NCI-H774 (cell line): ENCODE measurements around the gene CNBD2.
"Not testable (repeated sequence)": the region's sequence is repeated elsewhere in the genome, so short reads cannot be mapped to it uniquely, and the experiment has no call there.

Experiments
- DNase-seq: peaks from one replicate; lab custom pipeline; 2025; lab: John Stamatoyannopoulos, UW

The CNBD2 gene

DNA sequence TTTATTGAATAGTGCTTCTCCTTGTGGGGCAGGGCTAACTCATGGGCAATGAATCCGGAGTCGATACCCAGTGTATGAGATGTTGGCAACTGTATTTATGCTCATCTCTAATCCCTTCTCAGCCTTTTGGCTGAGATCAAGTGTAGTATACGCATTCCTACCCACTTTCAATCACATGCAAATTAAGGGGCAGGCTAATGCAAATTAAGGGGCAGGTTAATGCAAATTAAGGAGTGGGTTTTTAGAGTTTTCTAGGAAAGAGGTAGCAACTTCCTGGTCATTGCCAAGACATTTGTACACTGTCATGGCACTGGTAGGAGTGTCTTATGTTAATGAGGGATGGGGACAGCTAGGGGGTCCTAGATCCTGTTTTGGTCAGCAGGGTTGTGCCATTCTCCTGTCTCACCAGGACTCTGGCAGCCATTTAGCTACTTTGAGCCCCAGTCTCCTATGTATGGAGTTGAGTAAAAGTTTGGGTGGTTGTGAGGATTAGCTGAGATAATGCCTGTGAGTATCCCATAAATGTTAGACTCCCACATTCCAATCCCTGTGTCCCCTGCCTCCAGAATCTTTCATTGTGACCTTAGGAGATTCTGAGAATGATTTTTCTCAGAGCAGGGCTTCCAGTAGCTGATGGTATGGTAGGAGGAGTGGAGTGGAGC lies at the start of gene CNBD2:
CNBD2 (plus strand) TSS at position 612 of the 662 bp plus-strand sequence. CDS start 173 bp downstream, outside the sequence.
- DNase-seq: no peak

DNA sequence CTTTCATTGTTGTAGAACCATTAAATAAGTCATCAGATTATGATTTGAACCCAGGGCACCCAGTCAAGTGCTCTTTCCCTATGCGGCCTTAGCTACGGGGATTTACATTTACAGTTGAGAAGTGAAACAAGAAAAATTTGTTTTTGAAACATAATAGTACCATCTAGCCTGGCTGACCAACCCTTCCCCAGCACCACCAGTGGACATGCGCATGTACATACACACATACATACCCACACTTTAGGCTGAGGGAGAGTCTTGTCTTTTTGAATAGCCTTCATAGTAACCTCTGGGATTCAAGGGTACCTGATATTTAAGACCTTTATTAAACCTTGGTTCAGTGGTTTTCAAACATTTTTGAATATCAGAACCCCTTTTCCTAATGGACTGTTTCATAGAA lies 47.9 kb upstream of the CNBD2 start:
- DNase-seq: no peak

DNA sequence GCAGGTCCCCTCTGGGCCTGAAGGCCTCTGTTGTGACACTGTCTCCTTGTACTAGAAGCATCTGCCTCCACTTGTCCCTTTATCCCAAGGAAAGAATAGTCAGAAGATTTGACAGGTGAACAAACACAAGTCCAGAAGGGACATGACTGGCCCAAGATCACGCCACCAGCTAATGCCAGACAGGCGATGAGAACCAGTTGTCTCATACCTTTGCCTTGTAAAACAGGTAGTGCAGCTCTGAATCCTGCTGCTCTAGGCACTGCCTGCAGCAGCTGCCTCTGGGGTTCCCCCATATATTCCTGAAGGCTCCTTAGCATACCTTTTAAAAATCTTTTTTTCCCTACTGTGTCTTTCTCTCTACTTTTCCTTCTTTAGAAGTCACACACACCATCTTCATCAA lies 39.1 kb upstream of the CNBD2 start:
- no peak for DNase-seq

DNA sequence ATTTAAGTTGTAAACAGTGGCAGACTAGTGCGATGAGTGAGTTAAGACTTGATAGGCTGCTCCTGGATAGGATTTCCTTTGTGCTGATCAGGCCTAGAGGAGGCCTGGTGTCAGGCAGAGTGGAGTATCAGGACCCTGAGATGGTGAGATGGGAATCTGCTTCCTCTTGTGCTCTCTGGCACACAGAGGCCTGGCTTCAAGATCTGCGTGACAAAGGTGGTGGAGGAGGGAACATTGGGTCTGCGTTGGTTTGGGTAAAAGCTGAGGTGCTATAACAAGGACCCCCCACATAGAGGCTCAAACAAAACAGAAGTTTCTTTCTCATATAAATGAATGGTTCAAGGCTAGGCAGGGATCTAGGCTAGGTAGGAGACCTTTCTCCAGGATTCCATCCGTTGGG lies 34.3 kb upstream of the CNBD2 start:
- no peak for DNase-seq

DNA sequence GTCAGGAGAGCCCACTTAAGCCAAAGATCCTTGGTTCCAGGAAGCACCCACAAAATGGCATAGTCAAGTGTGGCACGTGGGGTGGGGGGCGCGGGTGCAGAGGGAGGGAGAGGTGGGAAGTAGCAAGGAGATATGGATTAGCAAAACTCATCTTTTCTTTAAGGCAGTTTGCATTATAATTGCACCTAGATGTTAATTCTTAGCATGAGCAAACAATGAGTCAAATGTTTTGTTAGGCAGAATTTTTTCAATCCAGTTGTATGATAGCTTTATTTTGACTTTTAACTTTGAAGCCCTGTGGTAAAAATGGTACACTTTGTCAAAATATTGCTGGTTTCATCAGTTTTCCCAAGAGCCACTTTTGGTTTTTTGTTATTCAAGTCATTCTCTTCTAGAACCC lies 29.1 kb upstream of the CNBD2 start:
- DNase-seq: no peak

DNA sequence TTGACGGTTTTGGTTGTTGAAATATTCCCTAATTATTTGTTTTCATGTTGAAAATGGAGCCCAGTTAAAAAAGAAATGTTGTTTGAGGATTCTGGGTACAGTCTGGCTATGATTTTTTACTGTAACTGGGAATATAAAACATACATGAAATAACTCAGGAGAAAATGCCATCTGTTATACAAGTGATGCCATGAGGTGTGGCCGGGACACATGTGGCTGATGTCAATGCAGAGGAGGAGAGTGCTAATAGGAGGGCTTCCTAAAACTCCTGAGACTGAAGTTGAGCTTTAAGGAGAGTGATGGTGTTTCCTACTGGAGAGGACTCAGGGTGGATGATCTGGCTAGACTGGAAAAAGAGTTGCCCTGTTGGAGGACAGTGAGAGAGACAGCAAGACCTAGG lies 26.8 kb upstream of the CNBD2 start:
- no peak for DNase-seq

DNA sequence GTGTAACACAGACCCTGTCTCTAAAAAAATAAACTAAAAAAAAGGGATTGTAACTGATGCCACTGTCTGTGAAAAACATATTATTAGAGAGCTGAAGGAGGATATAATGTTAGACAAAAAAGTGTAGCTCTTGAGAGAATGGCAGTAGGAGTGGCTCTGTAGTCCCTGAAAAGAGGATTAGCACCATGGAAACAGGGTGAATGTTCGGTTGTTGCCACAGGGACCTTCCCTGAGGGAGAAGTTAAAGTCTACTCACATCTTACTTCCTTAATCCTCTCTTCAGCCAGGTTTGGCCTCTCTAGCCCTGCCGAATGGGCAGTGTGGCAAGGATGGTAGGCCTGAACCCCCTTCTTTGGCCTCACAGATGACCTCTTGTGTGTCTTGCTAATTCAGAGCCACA lies 26.1 kb upstream of the CNBD2 start:
- no peak for DNase-seq

DNA sequence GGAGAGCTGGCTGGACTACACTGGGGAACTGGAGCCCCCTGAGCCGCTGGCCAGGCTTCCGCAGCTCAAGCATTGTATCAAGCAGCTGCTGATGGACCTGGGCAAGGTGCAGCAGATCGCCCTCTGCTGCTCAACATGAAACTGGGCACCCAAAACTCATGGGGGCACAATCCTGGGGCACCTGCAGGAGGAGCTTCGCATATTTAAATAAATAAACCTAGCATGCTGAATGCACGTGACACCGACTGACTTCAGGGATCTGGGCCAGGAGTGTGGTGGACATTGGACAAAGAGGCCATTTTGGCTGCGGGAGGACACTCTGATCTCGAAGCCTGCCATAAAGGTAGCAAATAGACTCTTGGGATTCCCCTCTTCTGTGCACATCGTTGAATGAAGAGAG lies 20.9 kb upstream of the CNBD2 start:
- no peak for DNase-seq

DNA sequence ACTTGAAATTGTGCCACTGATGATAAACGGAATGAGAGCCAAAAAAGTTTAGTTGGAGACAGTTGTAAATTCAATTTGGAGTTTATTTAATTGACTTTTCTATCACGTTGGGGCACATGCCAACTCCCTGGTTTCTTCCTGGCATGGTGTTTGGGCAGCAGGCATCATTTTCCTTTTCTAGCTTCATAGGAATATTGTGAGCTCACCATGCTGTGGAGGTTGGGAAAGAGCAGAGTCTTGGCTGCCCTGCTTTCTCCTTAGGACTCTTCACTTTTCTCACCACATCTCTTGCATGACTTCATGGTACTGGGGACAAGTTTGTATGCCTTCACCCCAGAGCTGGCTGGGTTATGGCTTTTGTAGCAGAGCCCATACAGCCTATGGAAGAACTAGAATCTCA lies 20.5 kb upstream of the CNBD2 start:
- DNase-seq: no peak

DNA sequence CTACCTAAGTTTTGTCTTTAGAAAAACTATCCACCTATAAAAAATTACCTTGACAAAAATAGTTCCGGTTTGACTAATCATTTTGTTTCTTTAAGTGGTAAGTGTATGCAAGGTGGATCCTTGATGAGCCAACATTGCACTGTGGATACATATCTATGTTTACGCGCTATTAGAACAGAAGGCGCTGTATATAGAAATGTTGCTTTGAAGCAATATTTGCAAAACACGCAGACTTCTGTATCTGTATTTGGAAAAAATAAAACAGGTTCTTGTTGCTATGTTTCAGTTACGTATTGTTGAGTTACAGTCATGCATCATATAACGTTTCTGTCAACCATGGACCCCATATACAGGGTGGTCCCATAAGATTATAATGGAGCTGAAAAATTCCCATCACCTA lies 18.3 kb upstream of the CNBD2 start:
- no peak for DNase-seq

DNA sequence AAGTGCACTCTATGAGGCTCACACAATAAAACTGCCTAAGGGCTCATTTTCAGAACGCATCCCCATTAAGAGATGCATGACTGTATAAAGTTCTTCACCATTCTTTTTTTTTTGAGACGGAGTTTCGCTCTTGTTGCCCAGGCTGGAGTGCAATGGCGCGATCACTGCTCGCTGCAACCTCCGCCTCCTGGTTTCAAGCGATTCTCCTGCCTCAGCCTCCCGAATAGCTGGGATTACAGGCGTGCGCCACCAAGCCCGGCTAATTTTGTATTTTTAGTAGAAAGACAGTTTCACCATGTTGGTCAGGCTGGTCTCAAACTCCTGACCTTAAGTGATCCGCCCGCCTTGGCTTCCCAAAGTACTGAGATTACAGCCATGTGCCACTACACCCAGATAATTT lies 16.3 kb upstream of the CNBD2 start:
- DNase-seq: not testable (repeated sequence)

DNA sequence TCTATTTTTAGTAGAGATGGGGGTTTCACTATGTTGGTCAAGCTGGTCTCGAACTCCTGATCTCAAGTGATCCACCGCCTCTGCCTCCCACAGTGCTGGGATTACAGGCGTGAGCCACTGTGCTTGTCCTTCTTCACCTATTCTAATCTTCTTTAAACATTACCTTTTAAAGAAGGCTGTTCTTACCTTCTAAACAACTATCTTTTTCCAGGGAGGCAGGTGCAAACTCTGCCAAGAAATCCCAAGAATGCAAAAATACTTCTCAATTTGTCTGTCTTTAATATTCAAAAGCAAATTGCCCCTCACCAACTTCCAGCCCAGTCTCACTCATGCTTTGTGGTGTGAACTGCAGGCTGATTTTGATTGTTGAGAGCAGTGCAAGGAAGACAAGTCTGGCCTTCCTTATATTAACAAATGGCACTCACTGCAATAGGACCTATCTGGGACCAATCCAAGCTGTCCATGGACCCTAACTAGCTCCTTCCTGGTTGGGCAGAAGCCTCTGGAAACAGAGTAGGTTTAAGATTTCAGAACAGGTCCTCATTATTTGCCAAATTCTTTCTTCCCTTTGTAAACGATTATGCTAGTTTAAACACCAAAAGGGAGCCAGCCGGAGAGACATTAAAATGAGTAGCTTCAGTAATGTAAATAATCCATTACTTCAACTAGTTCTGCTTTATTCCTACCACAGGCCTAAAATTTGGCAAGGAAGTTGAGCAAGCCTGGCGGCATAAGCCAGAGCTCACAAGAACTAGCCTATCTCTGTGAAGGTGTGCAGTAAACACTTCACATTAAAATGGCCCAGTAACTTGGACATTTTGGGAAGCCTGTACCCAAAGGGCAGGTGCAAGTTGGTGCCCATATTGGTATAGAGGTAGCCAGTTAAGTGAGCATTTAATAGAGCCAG lies 15.7 kb upstream of the CNBD2 start:
- DNase-seq: no peak

DNA sequence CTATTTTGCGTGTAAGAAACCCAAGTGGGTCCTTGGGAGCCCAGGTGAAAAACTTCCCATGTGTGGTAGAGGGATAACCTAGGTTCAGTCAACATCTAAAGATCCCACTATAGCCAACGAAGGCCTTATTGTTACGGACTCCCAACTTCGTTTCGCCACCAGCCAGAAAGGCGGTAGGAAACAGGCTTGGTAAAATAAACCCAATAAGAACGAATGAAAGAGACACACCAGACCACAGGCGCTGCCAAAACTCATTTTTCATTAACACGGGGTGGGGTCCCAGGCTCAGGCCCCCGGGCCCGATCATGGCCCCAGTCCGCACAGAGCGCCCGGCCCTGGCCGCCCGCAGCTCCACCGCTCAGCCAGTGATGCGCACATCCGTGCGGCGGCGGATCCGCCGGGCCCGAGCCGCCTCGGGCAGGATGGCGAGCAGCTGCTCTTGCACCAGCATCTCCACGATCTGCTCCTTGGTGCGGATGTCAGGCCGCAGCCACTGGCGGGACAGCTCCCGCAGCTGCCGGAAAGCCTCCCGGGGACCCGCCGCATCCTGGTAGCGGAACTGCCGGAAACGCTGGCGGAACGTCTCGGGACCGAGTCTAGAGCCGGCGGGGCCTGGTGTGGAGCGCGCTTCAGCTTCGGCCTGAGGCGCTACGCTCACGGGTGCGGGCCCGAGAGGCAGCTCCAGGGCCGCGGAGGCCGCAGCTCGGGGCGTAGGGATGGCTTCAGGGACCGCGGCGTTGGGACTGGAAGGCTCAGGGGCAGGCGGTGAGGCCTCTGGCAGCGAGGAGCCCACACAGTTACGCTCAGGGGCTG lies 14.8 kb upstream of the CNBD2 start:
- DNase-seq: no peak

DNA sequence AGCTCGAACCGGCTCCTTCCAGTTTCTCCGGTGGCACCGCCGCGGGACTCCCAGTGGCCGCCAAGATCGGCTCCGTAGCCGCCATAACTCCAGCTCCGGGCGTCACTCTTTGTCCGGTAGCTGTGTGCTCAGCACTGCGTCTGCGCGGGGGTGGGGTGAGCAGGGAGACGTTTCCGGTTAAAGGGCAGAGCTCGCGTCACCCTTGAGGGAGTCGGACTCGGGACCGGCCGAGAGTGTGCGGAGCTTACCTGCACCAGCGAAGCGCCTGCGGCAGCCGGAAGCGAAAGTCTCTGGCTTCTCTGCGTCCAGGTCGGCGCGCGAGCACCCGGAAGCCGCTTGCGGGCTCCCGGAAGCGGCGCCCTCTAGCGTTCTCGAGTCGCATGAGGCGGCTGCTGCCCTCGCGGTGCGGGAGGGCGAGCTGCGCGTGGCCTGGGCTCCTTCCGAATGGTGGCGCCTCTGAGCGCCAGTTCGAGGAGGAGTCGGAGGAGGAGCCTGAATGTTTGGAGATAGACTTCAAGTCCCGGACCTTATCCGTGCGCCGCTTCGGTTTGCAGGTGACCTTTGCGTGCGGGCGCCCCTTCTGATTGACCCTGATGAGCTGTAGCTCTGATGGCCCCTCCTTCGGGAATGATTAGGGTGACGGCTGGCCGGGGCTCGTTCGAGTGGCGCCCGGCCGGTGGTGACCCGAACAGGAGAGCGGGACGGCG lies 14.0 kb upstream of the CNBD2 start, which contains the start of gene SCAND1:
SCAND1 (minus strand) TSS at position 303 of the 707 bp plus-strand sequence; CDS start at position 85, 218 bp downstream.
- DNase-seq: peak; percentile 96

DNA sequence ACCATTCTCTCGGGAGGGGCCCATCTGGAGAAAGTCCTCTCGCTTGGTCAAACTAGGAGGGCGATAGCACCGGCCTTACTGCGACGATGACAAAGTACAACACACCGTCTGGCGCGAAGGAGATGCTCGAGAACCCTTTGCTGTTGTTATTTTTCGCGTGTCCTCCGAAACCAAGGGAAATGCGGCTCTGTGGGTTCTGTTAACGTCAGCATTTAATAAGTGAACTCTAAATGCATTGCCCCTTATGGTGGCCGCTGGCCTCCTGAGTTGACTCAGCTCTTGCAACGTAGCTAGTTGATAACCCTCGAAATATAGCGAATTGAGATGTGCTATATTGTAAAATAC lies 13.5 kb upstream of the CNBD2 start:
- DNase-seq: no peak

DNA sequence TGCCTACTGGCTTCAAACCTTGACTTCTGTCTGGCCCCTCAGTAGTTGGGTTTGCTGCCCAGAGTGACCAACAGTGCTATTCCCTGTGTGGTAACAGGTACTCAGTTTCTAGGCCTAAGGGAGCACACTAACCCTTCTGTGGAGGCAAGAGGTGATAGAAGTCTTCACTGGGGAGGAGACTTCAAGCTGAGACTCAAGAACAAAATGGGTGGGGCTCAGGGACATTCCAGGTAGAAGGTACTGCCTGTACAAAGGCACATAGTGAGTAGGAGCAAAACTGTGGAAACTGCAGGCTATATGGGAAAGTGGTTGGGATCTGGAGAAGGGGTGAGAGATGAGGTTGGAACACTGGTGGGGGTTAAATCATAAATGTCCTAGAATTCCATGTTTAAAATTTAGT lies 11.8 kb upstream of the CNBD2 start:
- DNase-seq: no peak

DNA sequence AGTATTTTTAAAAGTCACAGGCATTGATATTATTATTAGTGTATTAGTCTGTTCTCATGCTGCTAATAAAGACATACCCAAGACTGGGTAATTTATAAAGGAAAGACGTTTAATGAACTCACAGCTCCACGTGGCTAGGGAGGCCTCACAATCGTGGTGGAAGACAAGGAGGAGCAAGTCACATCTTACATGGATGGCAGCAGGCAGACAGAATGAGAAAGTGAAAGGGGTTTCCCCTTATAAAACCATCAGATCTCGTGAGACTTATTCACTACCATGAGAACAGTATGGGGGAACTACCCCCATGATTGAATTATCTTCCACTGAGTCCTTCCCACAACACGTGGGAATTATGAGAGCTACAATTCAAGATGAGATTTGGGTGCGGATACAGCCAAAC lies 9.1 kb upstream of the CNBD2 start:
- DNase-seq: not testable (repeated sequence)

DNA sequence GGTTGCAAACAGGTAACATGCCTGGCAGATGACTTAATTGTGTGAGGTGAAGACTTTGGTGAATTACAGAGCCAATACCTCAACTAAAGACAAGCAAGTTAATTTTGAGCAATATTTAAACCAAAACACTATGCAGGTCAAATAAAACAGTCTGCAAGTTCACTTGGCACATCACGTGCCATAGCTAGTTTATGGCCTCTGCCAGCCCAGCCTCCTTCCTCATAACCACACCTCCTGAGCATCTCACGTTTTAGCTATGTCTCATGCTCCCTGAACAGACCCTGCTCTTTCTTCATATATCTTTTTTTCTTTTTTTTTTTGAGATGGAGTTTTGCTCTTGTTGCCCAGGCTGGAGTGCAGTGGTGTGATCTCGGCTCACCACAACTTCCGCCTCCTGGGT lies 4.5 kb upstream of the CNBD2 start:
- DNase-seq: no peak

DNA sequence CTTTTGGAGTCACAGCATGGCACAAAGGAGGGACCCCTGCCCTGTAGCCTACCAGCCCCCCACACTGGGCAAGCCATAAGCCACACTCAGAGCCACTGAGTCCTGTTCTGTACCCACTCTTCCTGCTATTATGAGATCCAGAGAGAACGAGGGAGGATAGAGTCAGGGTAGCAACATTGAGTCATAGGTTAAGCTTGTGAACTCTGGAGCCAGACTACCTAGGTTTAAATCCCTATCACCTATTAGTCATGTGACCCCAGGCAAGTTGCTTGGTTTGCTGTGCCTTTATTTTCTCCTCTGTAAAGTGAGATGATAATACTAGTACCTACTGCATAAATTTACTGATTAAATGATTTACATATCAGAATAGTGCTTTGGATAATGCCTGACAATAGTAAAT lies 540 bp downstream of the CNBD2 start:
- DNase-seq: no peak

DNA sequence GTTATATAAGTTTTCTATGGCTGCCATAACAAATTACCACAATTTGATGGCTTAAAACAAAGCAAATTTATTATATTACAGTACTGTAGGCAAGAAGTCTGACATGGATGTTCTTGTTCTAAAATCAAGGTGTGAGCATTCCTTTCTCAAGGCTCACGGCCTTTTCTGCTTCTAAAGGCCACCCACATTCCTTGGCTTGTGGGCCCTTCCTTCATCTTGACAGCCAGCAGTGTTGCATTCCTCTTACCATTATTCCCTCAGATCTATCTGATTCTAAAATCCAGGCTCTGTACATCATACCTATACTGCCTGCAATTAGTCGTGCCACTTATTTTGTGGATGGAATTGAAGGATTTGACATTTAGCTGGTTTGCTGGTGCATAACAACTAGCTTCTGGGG lies 3.6 kb downstream of the CNBD2 start:
- no peak for DNase-seq

DNA sequence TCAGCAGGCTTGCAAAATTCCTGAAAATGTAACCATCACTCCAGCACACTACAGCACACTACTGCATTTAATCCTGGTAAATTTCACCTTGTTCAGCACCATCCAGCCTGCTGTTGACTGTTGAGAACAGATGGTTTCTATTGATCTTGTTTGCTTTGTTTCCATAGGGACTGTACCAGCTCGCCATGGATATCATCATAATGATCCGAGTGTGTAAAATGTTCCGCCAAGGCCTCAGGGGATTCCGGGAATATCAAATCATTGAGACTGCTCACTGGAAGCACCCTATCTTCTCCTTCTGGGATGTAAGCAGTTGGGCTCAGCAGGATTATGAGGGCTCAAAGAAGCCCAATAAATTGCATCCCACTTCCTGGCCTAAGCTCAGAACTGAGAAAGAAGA lies 4.1 kb downstream of the CNBD2 start:
- no peak for DNase-seq

DNA sequence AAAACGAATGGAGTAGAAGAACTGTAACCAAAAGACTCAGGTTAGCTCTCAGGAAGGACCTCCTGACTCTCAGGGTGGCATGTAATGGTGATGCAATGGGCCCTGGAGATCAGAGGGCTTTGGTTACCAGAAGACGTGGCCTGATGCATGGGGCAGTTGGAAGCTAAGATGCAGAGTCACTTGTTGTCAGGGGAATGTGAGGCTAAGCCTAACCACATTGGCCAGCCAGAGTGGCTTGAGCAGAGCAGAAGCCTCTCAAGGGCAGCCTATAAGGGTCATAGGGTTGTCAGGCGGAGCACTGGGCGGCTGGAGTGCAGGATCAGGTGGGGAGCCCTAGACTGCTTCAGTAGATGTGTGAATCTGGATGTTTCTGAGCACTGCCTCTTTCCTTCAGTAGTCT lies 5.9 kb downstream of the CNBD2 start:
- DNase-seq: no peak
